GM10266 (cell line): ENCODE measurements around the gene UBE2Q2.
"Not testable (repeated sequence)": the region's sequence is repeated elsewhere in the genome, so short reads cannot be mapped to it uniquely, and the experiment has no call there.

Experiments
- DNase-seq: peaks from one replicate; pipeline ENCODE4 v3.0.0; 2012; ENCODE audit errors: extremely low spot score
- TF ChIP-seq, protein P1 (sequence below): IDR thresholded peaks from 2 replicates; pipeline ENCODE4 v1.5.1; 2012; ENCODE audit warnings: mild to moderate bottlenecking, low read depth; ENCODE audit not compliant: control insufficient read depth, insufficient read depth; ENCODE audit errors: missing control alignments

UBE2Q2 gene

DNA sequence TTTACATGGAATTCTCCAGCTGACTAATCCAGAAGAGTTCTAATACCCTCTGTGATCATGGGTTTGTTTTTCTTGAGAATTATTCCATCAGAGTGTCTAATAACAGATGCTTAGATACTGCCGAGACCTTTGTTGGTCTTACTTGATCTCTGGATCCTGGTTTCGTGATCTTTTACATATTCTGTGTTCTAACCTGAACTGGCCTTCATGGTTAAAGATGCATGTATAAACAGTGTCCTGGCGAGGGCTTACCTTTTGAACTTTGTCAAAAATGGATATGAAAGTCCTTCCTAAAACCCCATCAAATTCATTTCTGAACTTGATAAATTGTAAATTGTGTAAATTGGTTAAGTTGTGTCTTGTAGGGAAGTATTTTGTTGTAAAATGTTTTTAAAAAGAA is 24.8 kb downstream of the UBE2Q2 start:
- TF ChIP-seq, protein P1, sequence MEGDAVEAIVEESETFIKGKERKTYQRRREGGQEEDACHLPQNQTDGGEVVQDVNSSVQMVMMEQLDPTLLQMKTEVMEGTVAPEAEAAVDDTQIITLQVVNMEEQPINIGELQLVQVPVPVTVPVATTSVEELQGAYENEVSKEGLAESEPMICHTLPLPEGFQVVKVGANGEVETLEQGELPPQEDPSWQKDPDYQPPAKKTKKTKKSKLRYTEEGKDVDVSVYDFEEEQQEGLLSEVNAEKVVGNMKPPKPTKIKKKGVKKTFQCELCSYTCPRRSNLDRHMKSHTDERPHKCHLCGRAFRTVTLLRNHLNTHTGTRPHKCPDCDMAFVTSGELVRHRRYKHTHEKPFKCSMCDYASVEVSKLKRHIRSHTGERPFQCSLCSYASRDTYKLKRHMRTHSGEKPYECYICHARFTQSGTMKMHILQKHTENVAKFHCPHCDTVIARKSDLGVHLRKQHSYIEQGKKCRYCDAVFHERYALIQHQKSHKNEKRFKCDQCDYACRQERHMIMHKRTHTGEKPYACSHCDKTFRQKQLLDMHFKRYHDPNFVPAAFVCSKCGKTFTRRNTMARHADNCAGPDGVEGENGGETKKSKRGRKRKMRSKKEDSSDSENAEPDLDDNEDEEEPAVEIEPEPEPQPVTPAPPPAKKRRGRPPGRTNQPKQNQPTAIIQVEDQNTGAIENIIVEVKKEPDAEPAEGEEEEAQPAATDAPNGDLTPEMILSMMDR, result no peak
- no peak for DNase-seq

DNA sequence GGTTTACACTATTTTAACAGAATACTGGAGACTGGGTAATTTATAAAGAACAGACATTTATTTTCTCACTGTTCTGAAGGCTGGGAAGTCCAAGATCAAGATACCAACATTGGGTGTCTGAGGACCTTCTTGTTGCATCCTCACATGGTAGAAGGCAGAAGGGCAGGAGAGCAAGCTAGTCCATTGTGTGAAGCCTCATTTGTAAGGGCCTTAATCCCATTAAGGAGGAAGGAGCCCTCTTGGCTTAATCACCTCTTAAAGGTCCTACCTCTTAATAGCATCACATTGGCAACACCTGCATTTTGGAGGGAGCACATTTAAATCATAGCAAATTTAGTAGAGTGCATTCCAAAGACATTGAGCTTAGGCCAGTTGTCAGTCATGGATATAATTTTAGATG is 26.2 kb downstream of the UBE2Q2 start:
- TF ChIP-seq, protein P1, result no peak
- no peak for DNase-seq

DNA sequence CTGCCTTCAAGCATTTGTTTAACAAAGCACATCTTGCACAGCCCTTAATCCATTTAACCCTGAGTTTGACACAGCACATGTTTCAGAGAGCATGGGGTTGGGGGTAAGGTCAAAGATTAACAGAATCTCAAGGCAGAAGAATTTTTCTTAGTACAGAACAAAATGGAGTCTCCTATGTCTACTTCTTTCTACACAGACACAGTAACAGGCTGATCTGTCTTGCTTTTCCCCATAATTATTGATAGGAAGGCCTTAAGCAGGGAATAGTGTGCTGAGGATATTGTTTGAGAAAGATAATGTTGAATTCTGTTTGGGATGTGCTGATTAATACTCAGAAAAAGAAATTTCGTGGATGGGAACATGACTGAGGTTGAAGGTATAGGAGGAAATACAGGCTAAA is 28.3 kb downstream of the UBE2Q2 start:
- DNase-seq, result not testable (repeated sequence)

DNA sequence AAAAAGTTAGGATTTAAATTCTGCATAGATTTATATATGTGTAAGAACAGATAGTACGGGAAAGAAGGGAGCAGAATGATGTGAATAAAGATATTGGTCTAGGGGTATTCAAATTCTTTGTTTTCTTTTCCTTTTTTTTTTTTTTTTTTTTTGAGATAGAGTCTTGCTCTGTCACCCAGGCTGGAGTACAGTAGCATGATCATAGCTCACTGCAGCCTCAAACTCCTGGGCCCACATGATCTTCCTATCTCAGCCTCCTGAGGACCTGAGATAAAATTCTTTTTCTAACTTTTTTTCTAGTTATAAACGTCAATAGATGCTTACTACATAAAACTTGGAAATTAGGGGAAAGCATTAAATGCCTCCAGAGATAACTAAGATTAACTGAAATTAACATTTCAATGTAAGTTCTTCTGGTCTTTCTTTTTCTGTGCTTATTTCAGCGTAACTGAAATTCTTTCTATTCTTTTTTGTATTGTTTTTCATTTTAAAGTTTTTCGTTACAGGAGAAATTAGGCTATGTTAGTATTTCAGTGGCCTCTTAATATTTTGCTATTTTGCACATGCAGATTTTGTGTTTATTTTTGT is 29.2 kb downstream of the UBE2Q2 start:
- DNase-seq, result no peak
- TF ChIP-seq, protein P1, result no peak

DNA sequence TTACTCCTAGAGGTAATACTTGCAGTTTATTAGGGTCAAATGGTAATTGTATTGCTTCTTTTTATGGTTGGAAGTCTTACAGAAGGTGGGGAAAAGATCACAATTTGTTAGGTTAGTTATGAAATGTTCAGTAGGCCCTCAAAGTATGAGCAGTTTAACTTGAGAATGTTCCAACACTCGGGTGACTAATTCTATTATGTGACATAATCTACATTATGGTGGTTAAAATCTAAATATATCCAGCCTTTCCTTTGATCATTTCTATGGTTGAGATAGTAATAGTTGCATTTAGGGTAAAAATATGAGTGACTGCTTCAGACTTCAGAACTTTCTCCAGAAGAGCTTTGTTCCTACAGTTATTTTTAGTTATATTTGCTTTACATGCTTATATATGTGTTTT is 40.8 kb downstream of the UBE2Q2 start:
- TF ChIP-seq, protein P1, result no peak
- no peak for DNase-seq

DNA sequence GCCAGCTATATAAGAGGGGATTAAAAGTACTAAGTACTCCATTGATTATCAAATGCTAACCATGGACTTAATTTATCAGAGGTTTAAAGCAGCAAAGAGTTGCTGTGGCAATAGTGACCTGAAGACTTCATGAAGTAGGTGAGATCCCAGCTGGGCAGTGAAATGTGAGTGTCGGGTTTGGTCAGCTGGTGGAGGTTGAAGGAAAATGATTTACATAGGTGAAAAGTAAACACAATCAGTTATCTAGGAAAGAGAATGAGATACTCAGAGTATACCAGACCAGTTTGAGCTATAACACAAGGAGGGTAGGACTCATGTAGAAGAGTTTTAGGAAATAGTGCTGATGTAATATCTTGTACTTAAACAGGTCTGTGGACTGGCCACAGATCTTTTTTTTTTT is 43.9 kb downstream of the UBE2Q2 start:
- no peak for DNase-seq
- TF ChIP-seq, protein P1, result no peak

DNA sequence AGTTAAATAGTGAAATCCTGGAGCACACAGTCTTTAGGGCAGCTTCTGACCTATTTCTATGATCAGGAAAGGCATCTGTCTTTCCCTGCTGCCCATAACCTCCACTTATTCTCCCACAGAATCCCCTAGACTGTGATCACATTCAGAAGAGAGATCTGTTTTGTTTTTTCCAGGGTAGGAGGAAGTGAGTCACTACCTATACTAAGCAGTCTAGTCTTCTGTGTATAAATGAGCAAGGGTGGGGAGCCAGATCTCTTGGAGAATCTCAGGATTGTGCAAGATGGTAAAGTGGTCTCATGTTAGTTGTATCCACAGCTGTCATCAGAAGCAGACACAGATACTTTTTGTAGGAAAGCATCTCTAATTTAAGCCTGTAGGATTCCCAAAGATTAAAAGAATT is 48.6 kb downstream of the UBE2Q2 start:
- no peak for DNase-seq
- TF ChIP-seq, protein P1, result no peak

DNA sequence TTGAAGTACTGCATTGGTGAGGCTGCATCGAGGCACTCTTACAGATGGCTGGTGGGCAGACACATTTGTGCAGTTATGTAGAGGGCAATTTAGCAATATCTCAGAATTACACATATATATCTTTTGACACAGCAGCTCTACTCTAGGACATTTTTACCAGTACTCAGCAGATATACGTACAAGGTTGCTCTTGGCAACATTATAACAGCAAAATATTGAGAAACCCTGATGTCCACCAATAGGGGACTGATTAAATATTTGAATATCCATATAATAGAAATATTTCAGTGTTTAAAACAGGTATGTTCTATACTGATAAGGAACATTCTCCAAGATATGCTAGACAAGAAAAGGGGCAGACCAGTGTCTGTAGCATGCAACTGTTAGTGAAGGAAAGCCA is 52.5 kb downstream of the UBE2Q2 start:
- TF ChIP-seq, protein P1, result no peak
- DNase-seq, result no peak
